ENCODE data around the gene CDH1.

CDH1 gene

DNA sequence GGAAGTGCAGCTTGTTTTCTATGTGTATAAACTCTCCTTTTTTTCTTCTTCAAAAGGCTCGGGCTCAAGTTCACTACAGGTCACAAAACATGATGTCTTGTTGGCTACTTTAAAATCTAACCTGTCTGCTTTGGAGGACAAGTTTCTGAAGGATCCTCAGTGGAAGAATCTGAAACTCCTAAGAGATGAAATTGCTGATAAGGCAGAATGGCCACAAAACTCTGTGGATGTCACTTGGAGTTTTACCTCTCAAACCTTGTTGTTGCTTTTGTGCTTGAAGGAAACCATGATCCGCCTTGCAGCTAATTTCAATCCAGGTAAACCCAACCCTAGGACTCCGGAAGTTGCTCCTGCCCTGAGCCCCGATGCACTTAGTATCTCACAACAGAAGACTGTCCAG is 122.7 kb downstream of the CDH1 start:
- DNase-seq: no peak

DNA sequence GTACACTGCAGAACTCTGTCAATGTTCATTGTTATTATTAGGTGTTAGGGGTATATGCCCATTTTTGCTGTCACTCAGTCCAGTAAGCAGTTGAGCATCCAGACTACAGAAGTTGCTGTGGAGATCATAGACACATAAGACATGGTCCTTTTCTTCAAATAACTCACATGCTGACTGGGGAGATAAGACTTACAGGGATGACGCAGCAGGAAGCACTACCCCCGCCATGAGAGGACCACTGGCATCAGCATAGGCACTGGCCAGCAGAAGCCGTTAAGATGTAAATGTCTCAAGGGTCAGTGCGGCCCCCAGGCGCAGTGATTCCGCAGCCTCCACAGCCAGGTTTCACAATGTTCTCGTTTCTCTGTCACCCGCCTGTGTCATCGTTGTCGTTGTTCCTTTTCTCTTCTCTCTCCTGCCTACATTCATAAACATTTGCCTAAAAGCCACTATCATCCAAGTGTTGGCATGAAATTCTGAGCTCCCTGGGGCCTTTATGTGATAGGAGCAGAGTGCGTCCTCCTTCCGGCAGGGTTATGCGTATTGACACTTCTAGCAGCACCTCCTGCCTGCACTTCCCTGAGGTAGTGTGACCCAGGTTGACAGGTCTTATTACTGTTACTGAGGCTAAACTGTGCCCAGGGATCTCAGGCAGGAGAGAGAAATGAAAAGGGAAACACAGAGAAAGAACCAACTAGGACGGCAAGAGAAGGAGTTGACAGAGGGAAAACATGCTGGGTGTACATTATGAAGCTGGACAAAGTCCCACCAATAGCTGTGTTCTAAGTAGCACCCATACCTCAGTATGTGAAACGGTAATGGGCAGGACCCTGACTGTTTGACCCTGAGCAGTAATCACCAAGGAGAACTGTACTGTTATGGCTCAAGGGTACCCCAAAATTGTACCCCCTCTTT is 124.1 kb downstream of the CDH1 start:
- DNase-seq: no peak

DNA sequence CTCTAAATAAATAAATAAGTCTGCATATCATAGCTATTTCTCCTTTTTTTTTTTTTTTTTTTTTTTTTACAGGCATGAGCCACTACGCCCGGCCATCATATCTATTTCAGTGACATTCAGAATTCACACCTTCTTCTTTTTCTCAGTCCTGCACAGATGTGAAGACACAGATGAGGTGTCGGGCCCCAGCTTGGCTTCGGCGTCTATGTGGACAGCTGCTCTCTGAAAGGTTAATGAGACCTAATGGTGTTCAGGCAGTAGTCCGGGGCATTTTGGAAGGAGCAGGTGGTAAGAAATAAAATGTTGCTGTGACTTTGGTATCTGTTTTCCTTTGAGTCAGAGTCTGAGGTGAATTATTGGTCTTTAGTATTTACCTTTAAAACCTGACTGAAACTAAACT is 129.8 kb downstream of the CDH1 start:
- DNase-seq: no peak

GRCh38 chr16:68869492-68870088 is 132.5 kb downstream of the CDH1 start:
- DNase-seq: no peak

GRCh38 chr16:68873635-68874471 is 136.8 kb downstream of the CDH1 start:
- no peak for DNase-seq

- no peak for DNase-seq
Measured at GRCh38 chr16:68875871-68876270, 138.8 kb downstream of the CDH1 start.

DNA sequence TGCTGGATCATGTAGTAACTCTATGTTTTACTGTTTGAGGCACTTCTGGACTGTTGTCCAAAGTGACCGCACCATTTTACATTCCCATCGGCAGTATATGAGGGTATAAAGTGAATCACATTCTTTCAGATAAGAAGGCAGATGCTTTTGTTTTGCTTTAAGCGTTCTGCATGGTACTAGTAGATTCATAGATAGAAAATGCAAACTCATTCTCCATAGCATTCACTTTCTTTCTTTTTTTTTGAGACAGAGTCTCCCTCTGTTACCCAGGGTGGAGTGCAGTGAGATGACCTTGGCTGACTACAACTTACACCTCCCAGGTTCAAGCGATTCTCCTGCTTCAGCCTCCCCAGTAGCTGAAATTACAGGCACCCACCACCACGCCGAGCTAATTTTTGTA is 146.6 kb downstream of the CDH1 start:
- no peak for DNase-seq

GRCh38 chr16:68884401-68884800 is 147.3 kb downstream of the CDH1 start:
- DNase-seq: no peak

Data from NCI-H1436 (cell line).